Peyer's patch (tissue), 4 donors: Measurements from ENCODE around the gene SLC35D2. TPM values are rescaled to one million over a fixed set of nuclear protein-coding genes. Genes with fewer than 3 reads are reported as not detected.
A peak's percentile ranks its signal among the peaks of the same experiment; 100 is the strongest.
"Not testable (repeated sequence)": the region's sequence is repeated elsewhere in the genome, so short reads cannot be mapped to it uniquely, and the experiment has no call there.

Experiments used
- DNase-seq, 3 donors: peaks; one replicate each; pipeline ENCODE4 v3.0.0-alpha.2; 2017 to 2019
- H3K27ac ChIP-seq, 4 donors: fragments of 200-600 bp; sonication (generic); one replicate each; pipeline ENCODE4 v1.5.1; 2016 to 2019
- H3K27me3 ChIP-seq, 2 donors: fragments of 200-600 bp; sonication (generic); one replicate each; pipeline ENCODE4 v1.5.1; 2019
- H3K36me3 ChIP-seq, 3 donors: fragments of 200-600 bp; sonication (generic); one replicate each; pipeline ENCODE4 v1.5.1; 2016 to 2019
- H3K4me1 ChIP-seq, 4 donors: fragments of 200-600 bp; sonication (generic); one replicate each; pipeline ENCODE4 v1.5.1; 2016 to 2019
- H3K4me3 ChIP-seq, 4 donors: fragments of 200-600 bp; sonication (generic); 1 replicate in 3 of 4; 2 replicates in 1 of 4; pipeline ENCODE4 v1.5.1; 2016 to 2019; ENCODE audit warnings: mild to moderate bottlenecking in 1 of 4
- H3K9me3 ChIP-seq, 4 donors: fragments of 200-600 bp; sonication (generic); one replicate each; pipeline ENCODE4 v1.5.1; 2016 to 2019; ENCODE audit warnings: mild to moderate bottlenecking in 1 of 4
- POLR2A ChIP-seq, 2 donors: fragments of 450-650 bp; IDR thresholded peaks; one replicate each; pipeline ENCODE4 v1.5.1; 2017; ENCODE audit warnings: antibody characterized with exemption in 2 of 2, mild to moderate bottlenecking in 2 of 2, moderate library complexity in 2 of 2
- total RNA-seq, 4 donors: library from RNA; depleted of rRNA; stranded (reverse); fragments of >200 nt; gene quantifications; one replicate each; pipeline ENCODE4 v1.1.0, GENCODE V29; 2016
- TF ChIP-seq, protein P1 (sequence below), 6 experiments: fragments of 450-650 bp in 4 of 6; fragments of 200-600 bp in 2 of 6; sonication (generic) in 1 of 6; IDR thresholded peaks; one replicate each; pipeline ENCODE4 v1.5.1; 2017 to 2019; ENCODE audit warnings: antibody characterized with exemption in 6 of 6, mild to moderate bottlenecking in 3 of 6, moderate library complexity in 1 of 6

Gene SLC35D2
- total RNA-seq, 4 donors from 2014 or later = 38.8 to 140 (median 84.9) TPM

DNA sequence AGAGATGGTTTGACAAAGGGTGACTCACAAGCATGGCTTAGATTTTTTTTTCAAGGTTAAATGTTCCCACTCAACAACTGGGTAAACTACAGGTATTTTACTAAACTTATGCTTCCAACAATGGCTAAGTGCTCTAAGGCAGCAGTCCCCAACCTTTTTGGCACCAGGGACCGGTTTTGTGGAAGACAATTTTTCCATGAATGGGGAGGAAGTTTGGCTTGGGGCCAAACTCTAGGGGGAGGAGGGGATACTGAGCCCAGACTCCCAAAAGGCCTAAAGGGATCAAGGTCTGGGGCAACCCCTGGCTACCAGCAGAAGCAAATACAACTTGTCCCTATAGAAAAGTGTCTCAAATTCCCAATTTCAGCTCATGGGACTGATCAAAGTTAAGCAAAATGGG lies 49.6 kb downstream of the SLC35D2 start:
- TF ChIP-seq, protein P1, sequence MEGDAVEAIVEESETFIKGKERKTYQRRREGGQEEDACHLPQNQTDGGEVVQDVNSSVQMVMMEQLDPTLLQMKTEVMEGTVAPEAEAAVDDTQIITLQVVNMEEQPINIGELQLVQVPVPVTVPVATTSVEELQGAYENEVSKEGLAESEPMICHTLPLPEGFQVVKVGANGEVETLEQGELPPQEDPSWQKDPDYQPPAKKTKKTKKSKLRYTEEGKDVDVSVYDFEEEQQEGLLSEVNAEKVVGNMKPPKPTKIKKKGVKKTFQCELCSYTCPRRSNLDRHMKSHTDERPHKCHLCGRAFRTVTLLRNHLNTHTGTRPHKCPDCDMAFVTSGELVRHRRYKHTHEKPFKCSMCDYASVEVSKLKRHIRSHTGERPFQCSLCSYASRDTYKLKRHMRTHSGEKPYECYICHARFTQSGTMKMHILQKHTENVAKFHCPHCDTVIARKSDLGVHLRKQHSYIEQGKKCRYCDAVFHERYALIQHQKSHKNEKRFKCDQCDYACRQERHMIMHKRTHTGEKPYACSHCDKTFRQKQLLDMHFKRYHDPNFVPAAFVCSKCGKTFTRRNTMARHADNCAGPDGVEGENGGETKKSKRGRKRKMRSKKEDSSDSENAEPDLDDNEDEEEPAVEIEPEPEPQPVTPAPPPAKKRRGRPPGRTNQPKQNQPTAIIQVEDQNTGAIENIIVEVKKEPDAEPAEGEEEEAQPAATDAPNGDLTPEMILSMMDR (IDR thresholded peaks at IDR 0.05) = no peak
- TF ChIP-seq POLR2A (IDR thresholded peaks at IDR 0.05) = no peak

DNA sequence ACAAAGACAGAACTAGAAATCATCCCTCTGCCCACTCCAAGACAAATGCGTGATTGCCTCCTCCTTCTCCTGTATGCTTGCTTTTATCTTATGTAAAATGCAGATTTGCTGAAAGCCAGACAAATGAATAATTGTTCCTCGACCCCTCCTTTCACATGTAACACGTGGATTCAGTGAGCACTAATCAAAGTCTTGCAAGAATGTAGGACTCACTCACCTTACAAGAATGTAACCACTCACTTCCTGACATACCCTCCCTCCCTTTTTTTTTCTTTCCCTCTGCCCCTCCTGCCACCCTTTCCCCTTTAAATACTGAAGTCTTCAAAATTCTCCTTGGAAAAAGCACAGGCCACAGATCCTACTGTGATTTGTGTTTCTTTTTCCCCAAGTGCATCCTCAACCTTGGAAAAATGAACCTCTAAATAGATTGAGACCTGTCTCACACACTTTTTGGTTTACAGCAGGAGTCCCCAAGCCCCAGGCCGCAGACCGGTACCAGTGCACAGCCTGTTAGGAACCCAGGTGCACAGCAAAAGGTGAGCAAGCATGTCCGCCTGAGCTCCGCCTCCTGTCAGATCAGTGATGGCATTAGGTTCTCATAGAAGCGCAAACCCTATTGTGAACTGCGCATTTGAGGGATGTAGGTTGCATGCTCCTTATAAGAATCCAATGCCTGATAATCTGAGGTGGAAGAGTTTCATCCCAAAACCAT lies 52.1 kb downstream of the SLC35D2 start:
- Histone ChIP-seq H3K27ac (no peak overlapping the region), H3K36me3 (peaks cover 0 to 23% (median 0%) of the 10 kb centered on the region in 3 donors), H3K4me3 (no peak overlapping the region), H3K9me3 (no peaks in the 10 kb centered on the region), H3K4me1 (no peaks in the 10 kb centered on the region), H3K27me3 (no peaks in the 10 kb centered on the region)
- DNase-seq = no peak
- TF ChIP-seq, protein P1 (IDR thresholded peaks at IDR 0.05) = no peak
- TF ChIP-seq POLR2A (IDR thresholded peaks at IDR 0.05) = no peak

More for the DNA sequence above, 49.6 kb downstream of the SLC35D2 start:
- Histone ChIP-seq H3K27me3 (no peaks in the 10 kb centered on the region), H3K36me3 (peaks cover 0 to 20% (median 0%) of the 10 kb centered on the region in 3 donors), H3K4me3 (no peak overlapping the region), H3K4me1 (peaks cover 0 to 2% (median 0%) of the 10 kb centered on the region in 4 donors), H3K27ac (no peak overlapping the region), H3K9me3 (no peaks in the 10 kb centered on the region)
- no peak for DNase-seq

DNA sequence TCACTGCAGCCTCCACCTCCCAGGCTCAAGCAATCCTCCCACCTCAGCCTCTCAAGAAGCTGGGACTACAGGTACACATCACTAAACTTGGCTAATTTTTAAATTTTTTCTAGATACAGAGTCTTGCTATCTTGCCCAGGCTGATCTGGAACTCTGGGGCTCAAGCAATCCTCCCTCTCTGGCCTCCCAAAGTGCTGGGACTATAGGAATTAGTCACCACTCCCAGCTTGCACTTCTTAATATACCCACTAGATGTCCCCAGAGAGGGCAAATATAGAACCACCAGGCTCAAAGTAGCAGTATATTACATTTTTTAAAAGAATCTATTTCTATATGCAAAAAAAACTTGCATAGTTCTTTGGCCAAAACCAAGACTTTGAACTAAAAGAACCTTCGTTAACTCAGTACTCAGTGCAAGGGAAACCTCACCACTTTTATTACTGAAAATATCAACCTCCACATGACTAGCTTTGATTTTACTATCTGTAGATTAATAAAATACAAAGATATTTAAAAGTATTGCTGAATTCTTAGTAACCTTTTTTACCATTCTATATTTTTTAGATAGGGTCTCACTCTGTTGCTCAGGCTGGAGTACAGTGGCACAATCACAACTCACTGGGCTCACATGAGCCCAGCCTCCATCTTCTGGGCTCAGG lies 55.7 kb downstream of the SLC35D2 start:
- TF ChIP-seq, protein P1 (IDR thresholded peaks at IDR 0.05) = peak; percentile 76 to 94 (median 89)
- TF ChIP-seq POLR2A (IDR thresholded peaks at IDR 0.05) = no peak
- DNase-seq = peak in 2 of 3 donors; percentile 58 to 73
- no peaks in the 10 kb centered on the region for H3K9me3 ChIP-seq
- H3K4me3 ChIP-seq = no peak overlapping the region
- H3K4me1 ChIP-seq = no peaks in the 10 kb centered on the region
- H3K36me3 ChIP-seq = peaks cover 0 to 37% (median 0%) of the 10 kb centered on the region in 3 donors
- no peaks in the 10 kb centered on the region for H3K27me3 ChIP-seq
- no peak overlapping the region for H3K27ac ChIP-seq

DNA sequence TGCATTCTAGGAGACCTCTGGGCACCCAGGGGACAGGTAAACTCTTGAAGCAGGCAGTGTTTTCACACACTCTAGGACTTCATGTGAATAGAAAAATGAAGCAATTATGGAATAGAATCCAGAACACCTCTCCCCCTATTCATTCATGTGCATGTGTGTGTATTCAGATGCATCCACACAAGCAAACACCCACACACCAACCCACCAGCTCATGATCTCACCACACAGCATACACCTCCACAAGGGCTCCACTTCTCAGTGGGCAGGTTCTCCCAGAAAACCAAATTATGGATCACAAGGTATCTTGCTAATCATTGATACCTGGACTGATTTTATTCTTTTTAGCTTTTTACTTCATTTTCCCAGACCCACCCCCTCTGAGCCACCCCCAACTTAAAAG lies 60.3 kb downstream of the SLC35D2 start:
- no peaks in the 10 kb centered on the region for H3K4me1 ChIP-seq
- no peak overlapping the region for H3K27ac ChIP-seq
- H3K4me3 ChIP-seq = no peak overlapping the region
- TF ChIP-seq, protein P1 (IDR thresholded peaks at IDR 0.05) = no peak
- no peak for TF ChIP-seq POLR2A (IDR thresholded peaks at IDR 0.05)
- H3K27me3 ChIP-seq = no peaks in the 10 kb centered on the region
- no peak for DNase-seq
- peaks cover 0 to 48% (median 0%) of the 10 kb centered on the region in 3 donors for H3K36me3 ChIP-seq
- no peaks in the 10 kb centered on the region for H3K9me3 ChIP-seq

DNA sequence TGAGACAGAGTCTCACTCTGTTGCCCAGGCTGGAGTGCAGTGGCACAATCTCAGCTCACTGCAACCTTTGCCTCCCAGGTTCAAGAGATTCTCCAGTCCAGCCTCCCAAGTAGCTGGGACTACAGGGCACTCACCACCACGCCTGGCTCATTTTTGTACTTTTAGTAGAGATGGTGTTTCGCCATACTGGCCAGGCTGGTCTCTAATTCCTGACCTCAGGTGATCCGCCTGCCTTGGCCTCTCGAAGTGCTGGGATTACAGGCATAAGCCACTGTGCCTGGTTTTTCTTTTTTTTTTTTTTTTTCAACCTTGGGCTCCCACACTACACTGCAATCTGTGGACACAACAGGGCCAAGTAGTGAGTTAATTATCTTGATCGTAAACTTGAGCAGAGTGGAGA lies 60.8 kb downstream of the SLC35D2 start:
- not testable (repeated sequence) for H3K27me3 ChIP-seq, H3K27ac ChIP-seq, H3K4me1 ChIP-seq, DNase-seq, H3K4me3 ChIP-seq, H3K9me3 ChIP-seq
- H3K36me3 ChIP-seq = peaks cover 0 to 48% (median 0%) of the 10 kb centered on the region in 3 donors

DNA sequence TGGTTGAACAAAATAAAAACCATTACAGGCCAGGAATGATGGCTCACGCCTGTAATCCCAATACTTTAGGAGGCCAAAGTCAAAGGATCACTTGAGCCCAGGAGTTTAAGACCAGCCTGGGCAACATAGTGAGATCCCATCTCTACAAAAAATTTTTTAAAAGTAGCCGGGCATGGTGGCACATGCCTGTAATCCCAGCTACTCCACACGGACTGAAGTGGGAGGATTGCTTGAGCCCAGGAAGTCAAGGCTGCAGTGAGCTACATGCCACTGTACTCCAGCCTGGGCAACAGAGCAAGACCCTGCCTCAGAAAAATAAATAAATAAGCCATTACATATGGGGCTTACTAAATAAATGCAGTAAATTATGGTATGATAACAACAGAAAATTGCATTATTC lies 61.3 kb downstream of the SLC35D2 start:
- not testable (repeated sequence) for H3K27ac ChIP-seq, H3K27me3 ChIP-seq, H3K4me1 ChIP-seq, DNase-seq, H3K9me3 ChIP-seq, H3K4me3 ChIP-seq
- peaks cover 0 to 48% (median 0%) of the 10 kb centered on the region in 3 donors for H3K36me3 ChIP-seq
